ENCODE data around the gene CFAP221. TPM values are rescaled to one million over a fixed set of nuclear protein-coding genes. Genes with fewer than 3 reads are reported as not detected.

The CFAP221 gene
- total and polyA plus RNA-seq, 2 donors (not counting 3 experiments of a cell fraction or from before 2014, with no cell fraction given): 0.06 TPM; not detected in 1

- intact Hi-C loops (cut with micrococcal nuclease): loop anchor here (1.0 to 5.0 kb wide), 3 partner anchors 19 to 253 kb away; no protein-coding TSS in a partner anchor
- Histone ChIP-seq H2AFZ (ENCODE audit: low read depth, low read length) (no peak overlapping the region), H4K20me1 (replicated peaks; ENCODE audit: control insufficient read depth, extremely low read depth, insufficient read depth, low read length) (no peaks in the 10 kb centered on the region), H3K4me1 (ENCODE audit: control insufficient read depth, extremely low read depth, insufficient read depth, low read length) (peaks cover 15% of the 10 kb centered on the region), H3K9ac (replicated peaks; ENCODE audit: extremely low read depth, insufficient read depth, low read length) (no peak overlapping the region), H3K4me2 (ENCODE audit: insufficient read depth, low read length) (no peak overlapping the region), H3K27ac (ENCODE audit: insufficient read depth, low read depth, low read length) (no peak overlapping the region), H3K9me1 (replicated peaks; ENCODE audit: control insufficient read depth, extremely low read depth, insufficient read depth, low read length) (no peaks in the 10 kb centered on the region), H3K4me3 (replicated peaks in 1 of 3; ENCODE audit: insufficient read depth in 1 of 3, low read depth in 1 of 3, low read length in 3 of 3) (no peak overlapping the region), H3K79me2 (ENCODE audit: control insufficient read depth, insufficient read depth, low read length) (no peaks in the 10 kb centered on the region), H3K36me3 (ENCODE audit: control insufficient read depth in 2 of 2, extremely low read depth in 1 of 2, insufficient read depth in 2 of 2, low read length in 2 of 2) (no peaks in the 10 kb centered on the region), H3K27me3 (ENCODE audit: control insufficient read depth in 2 of 2, insufficient read depth in 2 of 2, low read length in 2 of 2) (peaks cover 4% of the 10 kb centered on the region in 2 experiments), H3K9me3 (replicated peaks; ENCODE audit: control insufficient read depth, insufficient read depth, low read length) (no peaks in the 10 kb centered on the region)
- CTCF ChIA-PET: interaction anchor here (1.0 to 8.7 kb wide), 6 partner anchors 11 to 143 kb away, joined by 3 to 257 read pairs (median 5); partner anchors contain the start of gene TMEM177
- no peak for DNase-seq (ENCODE audit: low read depth, low spot score)
- POLR2A ChIA-PET: no interaction called here
- dilution Hi-C loops (cut with MboI; ENCODE audit: extremely low pct_ligation_motif_present, low sequenced_read_pairs): no loop called here
- no peak for FAIRE-seq
- no TSS peak for BruUV-seq (replicated peaks)
- TF ChIP-seq MYC (IDR thresholded peaks at IDR 0.05; ENCODE audit: low read depth, low read length): no peak
Measured at GRCh38 chr2:119660343-119660658, 116.1 kb downstream of the CFAP221 start.

DNA sequence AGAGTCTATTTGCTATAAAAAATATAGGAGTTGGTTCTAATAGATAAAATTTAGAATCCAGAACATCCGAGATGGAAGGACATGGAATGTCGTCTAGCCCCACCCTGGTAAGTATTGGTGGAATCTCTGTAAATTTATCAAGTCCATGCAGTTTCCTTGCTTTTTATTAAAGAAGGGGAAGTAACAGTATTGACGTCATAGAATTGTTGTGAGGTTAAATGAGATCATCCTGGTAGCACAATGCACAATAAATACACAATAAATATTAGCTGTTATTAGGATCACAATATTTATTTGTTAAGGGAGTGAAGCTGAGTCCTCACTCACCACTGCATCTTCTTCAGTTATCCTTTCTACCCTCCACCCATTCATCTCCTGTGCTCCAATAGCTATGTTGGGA lies 118.0 kb downstream of the CFAP221 start:
- no peak overlapping the region for H3K4me2 ChIP-seq (ENCODE audit: insufficient read depth, low read length)
- CTCF ChIA-PET: interaction anchor here (1.0 to 8.7 kb wide), 3 partner anchors 13 to 145 kb away, joined by 3 to 257 read pairs (median 4); no protein-coding TSS in a partner anchor
- TF ChIP-seq CTCF (IDR thresholded peaks at IDR 0.05; ENCODE audit: extremely low read depth in 1 of 2, insufficient read depth in 1 of 2, low read depth in 1 of 2, low read length in 2 of 2) (no peak), POLR2AphosphoS5 (IDR thresholded peaks at IDR 0.05; ENCODE audit: insufficient read depth, low read depth, low read length) (no peak), MYC (IDR thresholded peaks at IDR 0.05; ENCODE audit: low read depth, low read length) (no peak), POLR2A (IDR thresholded peaks at IDR 0.05; ENCODE audit: low read depth, low read length) (no peak), JUN (IDR thresholded peaks at IDR 0.05; ENCODE audit: borderline replicate concordance, insufficient read depth, insufficient read length, low read depth) (no peak), GATA2 (IDR thresholded peaks at IDR 0.05; ENCODE audit: insufficient read depth, insufficient read length, low read depth, low read length) (no peak), FOS (IDR thresholded peaks at IDR 0.05; ENCODE audit: borderline replicate concordance, insufficient read depth, low read length) (no peak), EZH2 (IDR thresholded peaks at IDR 0.05; ENCODE audit: borderline replicate concordance, low read depth, low read length, severe bottlenecking) (no peak)
- TF ChIP-seq, protein P1, sequence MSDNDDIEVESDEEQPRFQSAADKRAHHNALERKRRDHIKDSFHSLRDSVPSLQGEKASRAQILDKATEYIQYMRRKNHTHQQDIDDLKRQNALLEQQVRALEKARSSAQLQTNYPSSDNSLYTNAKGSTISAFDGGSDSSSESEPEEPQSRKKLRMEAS (IDR thresholded peaks at IDR 0.05; ENCODE audit: insufficient read depth, insufficient read length): no peak
- POLR2A ChIA-PET: no interaction called here
- H4K20me1 ChIP-seq (replicated peaks; ENCODE audit: control insufficient read depth, extremely low read depth, insufficient read depth, low read length): no peaks in the 10 kb centered on the region
- H3K4me1 ChIP-seq (ENCODE audit: control insufficient read depth, extremely low read depth, insufficient read depth, low read length): peaks cover 10% of the 10 kb centered on the region
- H3K9ac ChIP-seq (replicated peaks; ENCODE audit: extremely low read depth, insufficient read depth, low read length): no peak overlapping the region
- intact Hi-C loops (cut with micrococcal nuclease): loop anchor here (5.0 kb wide), 1 partner anchor 255 kb away; no protein-coding TSS in a partner anchor
- dilution Hi-C loops (cut with MboI; ENCODE audit: extremely low pct_ligation_motif_present, low sequenced_read_pairs): no loop called here
- no peaks in the 10 kb centered on the region for H3K36me3 ChIP-seq (ENCODE audit: control insufficient read depth in 2 of 2, extremely low read depth in 1 of 2, insufficient read depth in 2 of 2, low read length in 2 of 2)
- H2AFZ ChIP-seq (ENCODE audit: low read depth, low read length): no peak overlapping the region
- DNase-seq (ENCODE audit: low read depth, low spot score) (no peak), FAIRE-seq (no peak)
- no peaks in the 10 kb centered on the region for H3K79me2 ChIP-seq (ENCODE audit: control insufficient read depth, insufficient read depth, low read length)
- no TSS peak for BruUV-seq (replicated peaks)
- H3K27ac ChIP-seq (ENCODE audit: insufficient read depth, low read depth, low read length): no peak overlapping the region
- peaks cover 4 to 5% of the 10 kb centered on the region in 2 experiments for H3K27me3 ChIP-seq (ENCODE audit: control insufficient read depth in 2 of 2, insufficient read depth in 2 of 2, low read length in 2 of 2)
- no peaks in the 10 kb centered on the region for H3K9me3 ChIP-seq (replicated peaks; ENCODE audit: control insufficient read depth, insufficient read depth, low read length)
- H3K4me3 ChIP-seq (replicated peaks in 1 of 3; ENCODE audit: insufficient read depth in 1 of 3, low read depth in 1 of 3, low read length in 3 of 3): no peak overlapping the region
- no peaks in the 10 kb centered on the region for H3K9me1 ChIP-seq (replicated peaks; ENCODE audit: control insufficient read depth, extremely low read depth, insufficient read depth, low read length)

Measured in endothelial cell of umbilical vein (primary cell).